Activated CD4-positive, alpha-beta memory T cell treated with anti-CD3 and anti-CD28 coated beads, Interleukin-2, amount 10 ng/mL, durations not matched to agents 7 days and 5 days (primary cell): Measurements from ENCODE around the gene TGFBI. TPM values are rescaled to one million over a fixed set of nuclear protein-coding genes. Genes with fewer than 3 reads are reported as not detected.

Experiments used
- CTCF ChIA-PET: fragments of 350-600 bp; sonication (Branson Sonifier 250); formaldehyde crosslinking; loops from one replicate; lab custom pipeline; 2021; ENCODE audit warnings: antibody characterized with exemption, inconsistent platforms; lab: Charles Lee
- POLR2A ChIA-PET: fragments of 350-600 bp; sonication (Branson Sonifier 250); formaldehyde crosslinking; loops from one replicate; lab custom pipeline; 2021; ENCODE audit warnings: antibody characterized with exemption; lab: Charles Lee
- DNase-seq: peaks from one replicate; pipeline ENCODE4 v3.0.0-alpha.2; 2020
- H3K27ac Mint-ChIP-seq: one replicate; pipeline ENCODE4 v1.8.0; 2021; ENCODE audit warnings: mild to moderate bottlenecking, mixed read lengths
- H3K27me3 Mint-ChIP-seq: one replicate; pipeline ENCODE4 v1.8.0; 2021; ENCODE audit warnings: mixed read lengths
- H3K36me3 Mint-ChIP-seq: one replicate; pipeline ENCODE4 v1.8.0; 2021; ENCODE audit warnings: low read depth, mixed read lengths
- H3K4me1 Mint-ChIP-seq: one replicate; pipeline ENCODE4 v1.8.0; 2021; ENCODE audit warnings: mixed read lengths
- H3K4me3 Mint-ChIP-seq: one replicate; pipeline ENCODE4 v1.8.0; 2021; ENCODE audit warnings: mild to moderate bottlenecking, mixed read lengths
- H3K9me3 Mint-ChIP-seq: one replicate; pipeline ENCODE4 v1.8.0; 2021; ENCODE audit warnings: mixed read lengths
- total RNA-seq, 2 experiments: library from RNA; stranded (reverse); gene quantifications; one replicate each; pipeline ENCODE4 v1.2.3, GENCODE V29; 2021

TGFBI gene
- total RNA-seq, 2 experiments from 2014 or later: not detected

DNA sequence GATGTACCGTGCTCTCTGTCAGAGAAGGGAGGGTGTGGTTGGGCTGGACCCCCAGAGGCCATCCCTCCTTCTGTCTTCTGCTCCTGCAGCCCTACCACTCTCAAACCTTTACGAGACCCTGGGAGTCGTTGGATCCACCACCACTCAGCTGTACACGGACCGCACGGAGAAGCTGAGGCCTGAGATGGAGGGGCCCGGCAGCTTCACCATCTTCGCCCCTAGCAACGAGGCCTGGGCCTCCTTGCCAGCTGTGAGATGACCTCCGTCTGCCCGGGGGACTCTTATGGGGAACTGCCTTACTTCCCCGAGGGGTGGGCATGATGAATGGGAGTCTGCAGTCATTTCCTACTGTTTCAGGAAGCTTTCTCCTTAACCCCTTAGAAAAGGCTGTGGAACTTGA, 17.5 kb downstream of the TGFBI start:
- no peaks in the 10 kb centered on the region for H3K27me3 Mint-ChIP-seq
- CTCF ChIA-PET: interaction anchor here (1.0 kb wide), 1 partner anchor 35 kb away, joined by 4 read pairs; no protein-coding TSS in a partner anchor

DNA sequence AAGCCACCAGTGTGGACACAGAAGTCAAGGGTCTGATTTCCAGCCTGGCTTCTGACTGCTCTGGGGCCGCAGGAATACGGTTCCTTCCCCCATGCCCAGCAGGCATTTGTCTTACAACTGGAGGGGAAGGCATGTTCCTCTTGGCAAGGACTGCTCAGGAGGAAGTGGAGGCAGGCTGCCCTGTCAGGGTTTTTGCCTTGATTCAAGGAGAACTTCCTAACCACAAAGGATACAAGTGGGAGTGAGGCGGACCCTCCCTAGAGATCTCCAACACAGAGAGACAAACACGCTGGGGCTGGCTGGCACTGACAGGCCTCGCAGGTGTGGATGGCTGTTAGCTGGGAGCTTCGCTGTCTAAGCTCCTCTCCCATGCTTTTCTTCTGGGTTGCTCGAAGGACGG, 19.1 kb downstream of the TGFBI start:
- Mint-ChIP-seq H3K4me1 (peaks cover 1% of the 10 kb centered on the region), H3K4me3 (no peak overlapping the region), H3K27ac (no peak overlapping the region), H3K36me3 (no peaks in the 10 kb centered on the region), H3K27me3 (no peaks in the 10 kb centered on the region), H3K9me3 (no peaks in the 10 kb centered on the region)
- CTCF ChIA-PET: no interaction called here
- no peak for DNase-seq
- POLR2A ChIA-PET: no interaction called here

More for the DNA sequence above, 17.5 kb downstream of the TGFBI start:
- no peak for DNase-seq
- POLR2A ChIA-PET: no interaction called here
- Mint-ChIP-seq H3K9me3 (no peaks in the 10 kb centered on the region), H3K27ac (no peak overlapping the region), H3K4me3 (no peak overlapping the region), H3K4me1 (peaks cover 10% of the 10 kb centered on the region), H3K36me3 (no peaks in the 10 kb centered on the region)

- Mint-ChIP-seq H3K4me1 (peaks cover 1% of the 10 kb centered on the region), H3K4me3 (no peak overlapping the region)
- POLR2A ChIA-PET: no interaction called here
These were observed 20.2 kb downstream of the TGFBI start for GRCh38 chr5:136048966-136049365.

DNA sequence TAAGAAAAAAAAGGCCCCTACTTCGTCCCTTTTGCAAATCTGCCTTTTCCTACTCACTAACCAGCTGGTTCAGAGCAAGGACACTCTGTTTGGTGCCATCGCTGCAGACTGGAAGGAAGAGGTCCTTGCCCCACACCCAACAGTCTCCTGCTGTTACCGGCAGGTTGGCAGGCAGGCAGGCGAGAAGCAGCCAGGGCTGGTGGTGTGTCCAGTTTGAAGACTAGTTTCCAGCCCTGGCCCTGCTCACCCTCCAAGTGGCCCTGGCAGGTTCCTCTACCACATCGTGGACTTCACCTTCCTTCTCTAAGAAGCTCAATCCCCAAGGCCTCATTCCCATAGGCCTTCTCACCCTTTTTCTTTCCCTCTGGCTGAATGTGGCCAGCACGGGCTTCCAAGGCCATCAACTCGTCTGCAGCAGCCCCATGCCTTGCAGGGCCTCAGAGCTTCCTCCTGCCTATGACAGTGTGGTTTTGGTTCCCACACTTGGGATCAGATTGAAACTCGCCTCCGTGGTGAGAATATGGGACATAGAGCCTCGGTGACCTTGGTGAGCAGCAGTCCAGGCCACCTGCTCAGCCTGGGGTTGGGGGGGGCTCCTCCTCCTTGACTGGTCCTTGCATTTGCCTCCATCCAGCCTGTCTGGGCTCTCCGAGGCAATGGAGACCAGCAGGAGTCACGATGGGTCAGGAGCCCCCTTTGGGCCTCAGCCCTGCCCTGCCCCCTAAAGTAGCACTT, 22.9 kb downstream of the TGFBI start:
- ChIA-PET CTCF (interaction anchor here (1.2 to 1.4 kb wide), 2 partner anchors 31 to 491 kb away, joined by 3 read pairs; no protein-coding TSS in a partner anchor), POLR2A (no interaction called here)
- H3K36me3 Mint-ChIP-seq: no peaks in the 10 kb centered on the region

More at GRCh38 chr5:136048966-136049365, 20.2 kb downstream of the TGFBI start:
- no peak for DNase-seq
- CTCF ChIA-PET: no interaction called here
- Mint-ChIP-seq H3K27ac (no peak overlapping the region), H3K27me3 (peaks cover 2% of the 10 kb centered on the region), H3K36me3 (no peaks in the 10 kb centered on the region), H3K9me3 (no peaks in the 10 kb centered on the region)

GRCh38 chr5:136052692-136053335, 24.0 kb downstream of the TGFBI start:
- Mint-ChIP-seq H3K9me3 (no peaks in the 10 kb centered on the region), H3K36me3 (no peaks in the 10 kb centered on the region), H3K27me3 (peaks cover 2% of the 10 kb centered on the region), H3K4me3 (no peak overlapping the region), H3K27ac (no peak overlapping the region), H3K4me1 (peaks cover 1% of the 10 kb centered on the region)
- no peak for DNase-seq
- POLR2A ChIA-PET: no interaction called here
- CTCF ChIA-PET: interaction anchor here (1.4 kb wide), 1 partner anchor 30 kb away, joined by 3 read pairs; no protein-coding TSS in a partner anchor

More for the DNA sequence above, 22.9 kb downstream of the TGFBI start:
- Mint-ChIP-seq H3K27ac (no peak overlapping the region), H3K27me3 (peaks cover 2% of the 10 kb centered on the region), H3K4me3 (no peak overlapping the region), H3K9me3 (no peaks in the 10 kb centered on the region), H3K4me1 (peaks cover 1% of the 10 kb centered on the region)
- DNase-seq: no peak

- Mint-ChIP-seq H3K36me3 (no peaks in the 10 kb centered on the region), H3K9me3 (no peaks in the 10 kb centered on the region), H3K27ac (no peak overlapping the region), H3K4me3 (no peak overlapping the region), H3K27me3 (peaks cover 2% of the 10 kb centered on the region), H3K4me1 (peaks cover 1% of the 10 kb centered on the region)
- ChIA-PET POLR2A (no interaction called here), CTCF (no interaction called here)
- no peak for DNase-seq
These were observed 24.8 kb downstream of the TGFBI start for GRCh38 chr5:136053336-136054141.

DNA sequence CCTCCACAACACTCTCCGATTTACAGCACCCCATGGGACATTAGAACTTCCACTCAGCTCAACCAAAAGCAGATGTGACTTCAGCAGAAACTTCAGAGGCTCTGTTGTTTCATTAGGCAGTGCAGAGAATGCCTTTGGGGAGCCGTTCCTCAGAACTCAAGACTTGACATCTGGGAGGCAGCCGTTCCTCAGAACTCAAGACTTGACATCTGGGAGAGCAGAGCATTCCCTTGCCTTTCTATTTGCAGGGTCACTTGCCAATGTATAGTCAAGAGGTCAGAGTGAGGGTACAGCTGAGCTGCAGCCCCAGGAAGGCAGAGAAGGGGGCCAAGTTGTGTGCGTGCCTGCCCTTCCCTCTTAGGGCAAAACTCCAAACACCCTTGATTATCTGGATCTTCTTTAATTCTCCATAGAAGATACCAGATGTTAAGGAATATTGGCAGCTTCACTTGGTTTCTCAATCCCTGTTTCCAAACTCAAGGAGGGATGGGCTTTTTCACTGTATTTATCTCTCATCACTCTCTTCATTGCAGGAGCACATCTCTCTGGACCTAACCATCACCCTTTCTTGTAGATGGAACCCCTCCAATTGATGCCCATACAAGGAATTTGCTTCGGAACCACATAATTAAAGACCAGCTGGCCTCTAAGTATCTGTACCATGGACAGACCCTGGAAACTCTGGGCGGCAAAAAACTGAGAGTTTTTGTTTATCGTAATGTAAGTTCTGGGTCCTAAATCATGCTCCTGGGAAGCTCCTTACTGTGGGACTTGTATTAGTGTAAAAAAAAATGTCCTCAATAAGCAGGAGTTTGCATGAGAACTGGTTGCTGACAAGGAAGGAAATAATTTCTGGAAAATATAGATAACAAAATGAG, 25.6 kb downstream of the TGFBI start:
- Mint-ChIP-seq H3K4me3 (no peak overlapping the region), H3K4me1 (peaks cover 1% of the 10 kb centered on the region), H3K9me3 (no peaks in the 10 kb centered on the region), H3K27ac (no peak overlapping the region), H3K27me3 (peaks cover 2% of the 10 kb centered on the region), H3K36me3 (no peaks in the 10 kb centered on the region)
- DNase-seq: no peak
- ChIA-PET CTCF (no interaction called here), POLR2A (no interaction called here)

DNA sequence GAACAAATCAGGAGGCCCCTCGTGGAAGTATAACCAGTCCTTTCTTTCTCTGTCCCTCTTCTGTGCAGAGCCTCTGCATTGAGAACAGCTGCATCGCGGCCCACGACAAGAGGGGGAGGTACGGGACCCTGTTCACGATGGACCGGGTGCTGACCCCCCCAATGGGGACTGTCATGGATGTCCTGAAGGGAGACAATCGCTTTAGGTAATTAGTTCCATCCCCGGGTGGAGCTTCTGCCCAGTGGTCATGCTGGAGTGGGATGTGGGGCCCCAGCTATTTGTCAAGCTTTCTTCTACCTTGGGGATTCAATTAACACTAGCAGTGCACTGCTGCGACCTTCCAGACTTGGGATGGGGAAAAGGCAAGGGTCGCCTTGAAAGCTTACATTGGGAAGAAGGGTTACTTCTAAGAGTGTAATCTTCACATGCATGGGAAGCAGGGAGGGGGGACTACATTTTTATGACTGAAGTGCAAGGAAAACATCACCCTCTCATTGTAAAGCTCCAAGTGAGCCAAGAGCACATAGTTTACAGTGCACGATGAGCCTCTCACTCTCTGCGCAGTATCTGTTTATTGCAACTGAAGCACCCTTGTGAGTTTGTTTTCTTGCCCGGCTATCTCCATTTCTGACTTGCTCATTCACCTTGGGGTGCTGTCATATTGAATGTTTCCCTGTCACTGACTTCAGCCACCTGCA, 27.0 kb downstream of the TGFBI start:
- H3K4me1 Mint-ChIP-seq: peaks cover 1% of the 10 kb centered on the region
- no peaks in the 10 kb centered on the region for H3K9me3 Mint-ChIP-seq
- peaks cover 2% of the 10 kb centered on the region for H3K27me3 Mint-ChIP-seq
- no peak overlapping the region for H3K4me3 Mint-ChIP-seq
- no peaks in the 10 kb centered on the region for H3K36me3 Mint-ChIP-seq
- DNase-seq: no peak
- ChIA-PET CTCF (no interaction called here), POLR2A (no interaction called here)
- H3K27ac Mint-ChIP-seq: no peak overlapping the region

- no peak for DNase-seq
- CTCF ChIA-PET: no interaction called here
- Mint-ChIP-seq H3K4me1 (peaks cover 1% of the 10 kb centered on the region), H3K4me3 (no peak overlapping the region), H3K9me3 (no peaks in the 10 kb centered on the region), H3K27me3 (peaks cover 2% of the 10 kb centered on the region), H3K27ac (no peak overlapping the region), H3K36me3 (no peaks in the 10 kb centered on the region)
- POLR2A ChIA-PET: no interaction called here
These were observed 27.5 kb downstream of the TGFBI start for GRCh38 chr5:136056336-136056735.

GRCh38 chr5:136056771-136057335, 28.1 kb downstream of the TGFBI start:
- Mint-ChIP-seq H3K4me1 (peaks cover 1% of the 10 kb centered on the region), H3K27ac (no peak overlapping the region), H3K27me3 (peaks cover 2% of the 10 kb centered on the region), H3K36me3 (no peaks in the 10 kb centered on the region), H3K4me3 (no peak overlapping the region), H3K9me3 (no peaks in the 10 kb centered on the region)
- DNase-seq: no peak
- POLR2A ChIA-PET: no interaction called here
- CTCF ChIA-PET: no interaction called here

- POLR2A ChIA-PET: no interaction called here
- Mint-ChIP-seq H3K4me1 (peaks cover 1% of the 10 kb centered on the region), H3K27me3 (peaks cover 2% of the 10 kb centered on the region), H3K27ac (no peak overlapping the region), H3K36me3 (no peaks in the 10 kb centered on the region), H3K4me3 (no peak overlapping the region), H3K9me3 (no peaks in the 10 kb centered on the region)
- CTCF ChIA-PET: no interaction called here
- no peak for DNase-seq
These were observed 28.7 kb downstream of the TGFBI start for GRCh38 chr5:136057401-136058038.
